AG08396 (cell line): ENCODE data around the gene KCNH4.
A peak's percentile ranks its signal among the peaks of the same experiment; 100 is the strongest.
"Not testable (repeated sequence)": the region's sequence is repeated elsewhere in the genome, so short reads cannot be mapped to it uniquely, and the experiment has no call there.

Experiments used
- DNase-seq: peaks from one replicate; pipeline ENCODE4 v3.0.0; 2012; ENCODE audit warnings: low spot score, mixed read lengths

KCNH4 gene

GRCh38 chr17:42180922-42181850 lies at the start of gene KCNH4:
Gene KCNH4, minus strand, starts transcription at chr17:42181142. Its CDS starts 197 bp downstream, at chr17:42180945.
- peak; percentile 92 for DNase-seq

DNA sequence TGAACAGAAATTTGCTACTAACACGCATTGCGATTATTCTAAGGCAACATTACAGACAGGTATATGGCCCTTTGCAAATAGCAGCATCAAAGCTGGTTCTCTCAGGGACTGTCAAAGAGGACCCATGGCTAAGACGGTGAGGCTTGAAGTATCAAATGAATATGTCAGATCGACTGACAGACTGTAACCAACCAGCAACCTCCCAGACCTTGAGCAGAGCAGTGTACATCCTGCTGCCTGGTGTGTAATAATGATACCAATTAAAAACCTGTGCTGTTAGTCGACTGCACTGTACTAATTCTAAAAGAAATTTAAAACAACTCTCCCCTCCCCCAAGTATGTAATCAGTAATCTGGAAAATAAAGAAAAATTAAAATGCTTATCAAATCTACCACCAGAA lies 49.3 kb upstream of the KCNH4 start:
- no peak for DNase-seq

DNA sequence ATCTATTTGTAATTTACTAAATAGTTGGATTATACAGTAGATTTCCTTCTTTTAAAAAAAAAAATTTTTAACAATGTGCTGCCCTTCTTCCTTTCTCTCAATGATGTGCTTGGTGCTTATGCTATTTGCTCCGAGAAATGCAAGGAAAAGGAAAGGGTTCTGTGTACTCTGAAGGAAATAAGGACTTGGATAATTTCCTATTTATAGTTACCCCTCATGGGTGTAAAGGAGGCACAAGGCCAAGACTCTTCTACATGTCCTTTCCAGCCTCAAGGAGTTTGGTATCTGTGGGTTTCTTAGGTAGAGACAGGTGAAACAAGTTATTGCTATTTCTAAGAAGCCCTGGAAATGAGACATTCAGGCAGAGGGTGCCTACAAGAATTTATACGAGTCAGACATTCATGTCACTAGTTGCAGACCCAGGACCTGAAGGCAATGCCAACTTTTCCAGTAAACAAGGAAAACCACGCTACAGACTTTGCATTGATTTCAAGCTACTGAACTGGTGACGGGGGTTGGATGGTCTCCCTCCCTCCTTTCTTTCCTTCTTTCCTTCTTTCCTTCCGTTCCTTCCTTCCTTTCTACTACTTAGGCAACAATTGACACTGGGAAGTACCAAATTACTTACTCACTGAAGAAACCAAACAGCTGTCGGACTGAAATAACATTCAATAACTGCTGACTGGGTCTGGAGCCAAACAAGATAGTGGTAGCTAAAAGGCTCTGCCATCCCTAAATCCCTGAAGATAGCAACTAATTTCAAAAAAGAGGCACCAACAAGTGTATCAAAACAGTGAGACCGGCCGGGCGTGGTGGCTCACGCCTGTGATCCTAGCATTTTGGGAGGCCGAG lies 47.1 kb upstream of the KCNH4 start:
- peak; percentile 35 for DNase-seq

- no peak for DNase-seq
These were observed 44.7 kb upstream of the KCNH4 start for GRCh38 chr17:42225646-42226045.

DNA sequence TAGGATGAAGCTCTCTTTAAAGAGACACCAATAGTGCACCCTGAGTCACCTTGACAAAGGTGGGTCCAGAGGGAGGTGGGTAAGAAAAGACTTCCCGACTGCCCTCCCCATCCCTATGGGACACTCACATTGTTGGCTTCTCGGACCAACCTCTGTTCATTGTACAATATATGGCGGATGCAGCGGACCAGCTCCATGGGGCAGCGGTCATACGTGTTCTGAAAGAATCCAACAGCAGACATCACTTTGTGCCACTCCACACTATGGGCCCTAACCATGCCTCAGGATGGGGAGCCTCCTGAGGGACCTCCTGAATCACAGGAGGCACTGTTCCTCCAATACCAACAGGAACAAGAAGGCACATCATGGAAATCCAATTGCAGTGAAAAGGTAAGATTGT lies 43.7 kb upstream of the KCNH4 start:
- DNase-seq: no peak

- peak; percentile 75 for DNase-seq
These were observed 41.2 kb upstream of the KCNH4 start for GRCh38 chr17:42221886-42222745.

DNA sequence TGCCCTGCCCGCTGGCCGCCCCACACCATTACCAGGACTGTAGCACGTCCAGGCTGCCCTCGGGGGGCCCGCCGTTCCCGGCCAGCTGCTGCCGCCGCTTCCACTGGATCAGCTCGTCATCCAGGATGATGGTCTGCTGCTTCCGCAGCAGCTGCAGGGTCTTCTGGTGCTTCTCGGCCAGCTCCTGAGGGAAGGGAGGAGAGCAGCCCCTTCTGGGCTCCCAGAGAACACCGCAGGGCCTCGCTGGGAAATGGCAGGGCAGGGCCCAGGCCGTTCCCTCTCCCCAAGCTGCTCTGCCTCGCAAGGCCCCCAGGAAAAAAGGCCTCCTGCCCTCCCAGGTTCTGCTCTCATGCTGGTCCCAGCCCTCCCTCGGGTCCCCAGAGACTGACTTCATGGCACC lies 38.3 kb upstream of the KCNH4 start:
- not testable (repeated sequence) for DNase-seq

- DNase-seq: no peak
These were observed 33.2 kb upstream of the KCNH4 start for GRCh38 chr17:42214156-42214555.

DNA sequence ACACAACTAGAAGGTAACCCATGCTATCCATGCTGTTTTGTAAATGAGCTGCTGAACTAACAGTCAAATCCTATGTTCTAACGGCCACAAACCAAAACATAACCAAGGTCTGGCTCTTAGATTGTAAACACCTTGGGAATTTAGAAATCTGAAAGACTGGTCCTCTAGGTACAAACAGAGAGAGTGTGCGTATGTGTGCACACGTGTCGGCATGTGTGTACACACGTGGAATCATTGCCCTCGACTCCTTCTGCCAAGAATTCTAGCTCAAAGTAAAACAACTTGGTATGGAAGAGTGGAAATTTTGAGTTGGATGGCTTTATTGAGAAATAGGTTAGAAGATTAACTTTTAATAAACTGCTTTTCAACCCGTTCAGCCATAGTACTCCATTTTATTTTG lies 31.4 kb upstream of the KCNH4 start:
- no peak for DNase-seq

DNA sequence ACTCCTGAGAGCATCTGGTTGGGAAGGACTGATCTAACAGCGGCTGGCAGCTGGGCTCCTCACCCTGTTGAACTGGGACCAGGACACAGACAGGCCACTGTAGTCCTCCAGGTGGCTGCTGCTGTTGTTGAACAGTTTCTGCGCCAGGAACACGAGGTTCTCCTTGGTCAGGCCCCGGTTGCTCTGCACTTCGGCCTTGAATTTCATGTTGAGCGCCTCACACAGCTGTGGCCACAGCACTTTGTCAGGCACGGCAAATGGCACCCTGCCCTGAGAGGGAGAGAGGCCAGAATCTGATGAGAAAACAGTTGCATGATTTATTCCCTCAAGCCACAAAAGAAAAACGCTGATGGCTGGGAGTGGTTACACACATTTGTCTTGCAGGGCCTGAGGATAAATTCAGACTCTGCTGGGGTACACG lies 31.0 kb upstream of the KCNH4 start:
- DNase-seq: peak; percentile 39

- DNase-seq: no peak
These were observed 29.1 kb upstream of the KCNH4 start for GRCh38 chr17:42210046-42210445.

DNA sequence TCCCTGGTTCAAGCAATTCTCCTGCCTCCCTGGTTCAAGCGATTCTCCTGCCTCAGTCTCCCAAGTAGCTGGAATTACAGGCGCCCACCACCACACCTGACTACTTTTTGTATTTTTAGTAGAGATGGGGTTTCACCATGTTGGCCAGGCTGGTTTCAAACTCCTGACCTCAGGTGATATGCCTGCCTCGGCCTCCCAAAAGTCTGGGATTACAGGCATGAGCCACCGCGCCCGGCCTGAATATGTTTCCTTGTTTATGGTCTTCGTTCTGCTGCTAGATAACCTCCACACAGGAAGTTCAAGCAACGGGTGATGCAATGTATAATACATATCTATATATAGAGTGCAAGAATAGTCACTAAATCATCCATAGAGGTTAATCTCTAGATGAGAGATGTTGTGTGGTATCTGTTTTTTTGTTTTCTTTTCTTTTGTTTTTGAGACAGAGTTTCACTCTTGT lies 25.2 kb upstream of the KCNH4 start:
- DNase-seq: not testable (repeated sequence)

DNA sequence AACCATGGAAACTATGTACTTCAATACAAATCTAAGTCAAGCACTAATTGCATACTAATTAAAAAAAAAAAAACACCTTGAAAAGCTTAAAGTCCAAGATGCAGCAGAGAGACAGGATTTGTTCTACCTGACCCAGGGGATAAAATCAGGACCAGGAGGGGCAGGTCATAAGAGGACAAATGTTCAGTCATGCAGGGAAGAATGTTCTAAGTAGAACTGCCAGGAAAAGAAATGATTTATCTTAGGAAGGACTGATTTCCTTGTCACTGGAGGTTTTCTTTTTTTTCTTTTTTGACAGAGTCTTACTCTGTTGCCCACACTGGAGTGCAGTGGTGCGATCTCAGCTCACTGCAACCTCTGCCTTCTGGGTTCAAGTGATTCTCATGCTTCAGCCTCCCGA lies 22.4 kb upstream of the KCNH4 start:
- DNase-seq: no peak

GRCh38 chr17:42202696-42203095 lies 21.8 kb upstream of the KCNH4 start:
- DNase-seq: no peak

- DNase-seq: no peak
These were observed 21.2 kb upstream of the KCNH4 start for GRCh38 chr17:42202159-42202558.

DNA sequence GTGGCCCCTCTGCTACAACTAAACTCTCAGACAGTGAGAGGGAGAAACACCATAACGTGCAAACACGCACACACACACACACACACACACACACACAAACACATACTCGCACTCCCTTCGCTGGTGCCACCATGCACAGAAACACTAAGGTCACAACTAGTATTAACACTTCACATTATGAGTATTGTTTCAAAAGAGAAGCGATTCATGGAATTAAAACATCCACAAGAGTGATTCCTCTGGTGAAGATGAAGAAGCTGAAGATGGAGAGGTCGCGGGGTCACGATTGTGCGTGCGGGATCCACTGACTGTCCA lies 20.5 kb upstream of the KCNH4 start:
- no peak for DNase-seq

DNA sequence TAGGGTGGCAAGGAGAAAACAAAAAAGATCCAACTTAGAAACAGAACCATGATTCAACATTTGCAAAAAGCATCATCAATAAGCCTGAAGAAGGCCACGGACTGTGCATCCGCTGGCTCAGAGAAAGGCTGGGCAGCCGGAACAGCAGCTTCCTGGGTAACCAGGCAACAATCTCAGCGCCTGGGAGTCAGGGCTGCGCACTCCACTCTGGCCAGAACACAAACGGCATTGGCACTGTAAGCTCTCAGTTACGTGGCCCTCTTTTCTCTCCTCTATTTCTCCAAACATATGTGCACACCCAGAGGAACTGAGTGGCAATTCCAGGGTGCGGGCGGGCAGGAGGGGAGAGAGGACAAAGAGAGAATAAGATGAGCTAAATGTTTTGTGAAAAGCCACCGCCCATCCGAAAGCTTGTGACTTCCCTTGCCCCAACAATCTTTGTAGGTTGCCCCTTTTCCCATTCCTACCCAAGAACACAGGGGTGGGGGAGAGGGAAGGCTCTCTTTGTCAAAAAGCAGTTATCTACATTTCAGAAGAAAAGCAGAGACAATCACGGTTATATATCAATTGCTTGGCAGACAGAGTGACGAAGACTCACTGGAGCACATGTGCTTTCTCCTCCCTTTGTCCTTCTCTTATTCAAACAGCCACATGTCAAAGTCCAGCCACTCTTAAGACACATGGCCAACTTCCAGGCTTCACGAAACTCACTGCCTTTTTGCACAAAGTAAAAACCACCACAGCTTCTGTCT lies 19.9 kb upstream of the KCNH4 start:
- DNase-seq: peak; percentile 46

DNA sequence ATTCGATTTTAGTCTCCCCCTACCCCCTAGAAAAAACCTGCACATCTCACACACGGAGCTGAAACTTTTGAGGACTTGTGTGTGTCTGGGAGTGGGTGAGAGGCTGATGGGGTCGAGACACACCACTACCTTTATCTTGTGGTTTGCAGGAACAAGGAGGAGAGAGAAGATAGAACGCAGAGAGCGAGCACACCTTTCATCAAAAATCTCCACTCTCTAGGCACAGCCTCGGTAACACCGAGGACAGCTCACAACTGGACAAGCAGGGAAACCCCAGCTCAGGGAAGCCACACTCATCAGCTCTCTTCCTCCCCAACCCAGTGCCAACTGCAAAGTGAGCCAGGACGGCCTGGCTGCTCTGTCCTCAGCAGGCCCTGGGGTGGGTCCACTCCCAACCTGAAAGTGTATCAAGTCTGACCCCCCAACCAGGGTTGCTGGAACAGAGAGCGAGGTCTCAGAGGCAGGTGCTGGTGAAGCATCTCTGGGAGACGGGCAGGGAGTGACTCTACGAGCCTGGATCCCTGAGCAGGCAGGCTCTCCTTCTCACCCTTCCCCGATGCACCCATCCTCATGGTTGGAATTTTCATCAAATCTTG lies 18.6 kb upstream of the KCNH4 start:
- no peak for DNase-seq

DNA sequence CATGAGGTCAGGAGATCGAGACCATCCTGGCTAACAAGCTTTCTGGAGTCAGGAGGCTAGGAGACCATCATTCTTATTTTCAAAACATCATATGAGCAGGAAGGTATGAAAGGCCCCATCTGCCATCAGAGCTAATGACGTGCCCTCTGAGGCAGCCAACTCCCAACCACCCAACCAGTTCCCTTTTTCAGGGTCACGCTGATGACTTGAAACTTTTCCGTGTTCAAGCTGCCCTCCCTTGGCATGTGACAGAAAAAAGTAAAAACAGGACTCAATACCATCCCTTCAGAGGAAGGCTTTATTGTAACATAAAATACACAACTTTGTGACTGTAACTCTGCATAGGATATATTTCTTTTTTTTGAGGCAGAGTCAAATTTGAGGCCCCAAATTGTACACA lies 18.0 kb upstream of the KCNH4 start:
- no peak for DNase-seq

- DNase-seq: no peak
These were observed 16.7 kb upstream of the KCNH4 start for GRCh38 chr17:42197564-42198156.
